Sigmoid colon (tissue), 7 donors: ENCODE measurements around the gene SNTG2. TPM values are rescaled to one million over a fixed set of nuclear protein-coding genes. Genes with fewer than 3 reads are reported as not detected.

ENCODE experiments used
- DNase-seq: peaks from one replicate; pipeline ENCODE4 v3.0.0-alpha.2; 2019
- H3K27ac ChIP-seq, 4 donors: fragments of 200-600 bp; sonication (generic); one replicate each; pipeline ENCODE4 v1.5.1; 2016 to 2019; ENCODE audit warnings: mild to moderate bottlenecking in 1 of 4
- H3K27me3 ChIP-seq, 3 donors: fragments of 200-600 bp; sonication (generic); one replicate each; pipeline ENCODE4 v1.5.1; 2019; ENCODE audit warnings: mild to moderate bottlenecking in 1 of 3
- H3K36me3 ChIP-seq, 4 donors: fragments of 200-600 bp; sonication (generic); one replicate each; pipeline ENCODE4 v1.5.1; 2016 to 2019
- H3K4me1 ChIP-seq, 4 donors: fragments of 200-600 bp; sonication (generic); one replicate each; pipeline ENCODE4 v1.5.1; 2017 to 2019
- H3K4me3 ChIP-seq, 4 donors: fragments of 200-600 bp; sonication (generic); one replicate each; pipeline ENCODE4 v1.5.1; 2017 to 2019; ENCODE audit warnings: mild to moderate bottlenecking in 2 of 4, moderate library complexity in 1 of 4
- H3K9me3 ChIP-seq, 4 donors: fragments of 200-600 bp in 3 of 4; sonication (generic) in 3 of 4; one replicate each; pipeline versions ENCODE4 v1.5.1 to v1.6.1; 2013 to 2019
- EP300 ChIP-seq, 4 donors: sonication (generic); formaldehyde crosslinking; IDR thresholded peaks; one replicate each; pipeline ENCODE4 v1.6.1; 2017; ENCODE audit warnings: antibody characterized with exemption in 4 of 4
- POLR2A ChIP-seq, 2 donors: fragments of 450-650 bp; IDR thresholded peaks; one replicate each; pipeline ENCODE4 v1.6.1; 2016; ENCODE audit warnings: antibody characterized with exemption in 2 of 2, mild to moderate bottlenecking in 2 of 2, moderate library complexity in 2 of 2
- POLR2AphosphoS5 ChIP-seq, 4 donors: sonication (generic); formaldehyde crosslinking; IDR thresholded peaks; one replicate each; pipeline ENCODE4 v1.6.1; 2017; ENCODE audit warnings: antibody characterized with exemption in 4 of 4
- WGBS, 2 donors: extraction: QIAGEN DNeasy Blood & Tissue Kit; methylation state at CpG; one replicate each; pipeline ENCODE4 v1.1.7; 2013; 5-methylcytosine and 5-hydroxymethylcytosine counted together
- intact Hi-C: fragments of 100-400 bp; cut with DNase I; formaldehyde crosslinking; loops from one replicate; pipeline ENCODE4 v1.15.1; 2023
- polyA plus RNA-seq, 3 donors: library from polyadenylated mRNA; stranded (reverse); fragments of 200-250 nt; gene quantifications; one replicate each; pipeline ENCODE4 v1.2.3, GENCODE V29; 2013
- total RNA-seq, 4 donors: library from RNA; depleted of rRNA; stranded (reverse); fragments of >200 nt; gene quantifications; one replicate each; pipeline ENCODE4 v1.1.0, GENCODE V29; 2016
- TF ChIP-seq, protein P1 (sequence below), 4 experiments: fragments of 450-650 bp in 3 of 4; fragments of 200-600 bp in 1 of 4; IDR thresholded peaks; one replicate each; pipeline ENCODE4 v1.5.1; 2016 to 2019; ENCODE audit warnings: antibody characterized with exemption in 4 of 4, mild to moderate bottlenecking in 3 of 4, moderate library complexity in 2 of 4
- donor health status: healthy with polysubstance abuse.
- donor health status: Bipolar disorder and iron deficiency.
- donor health status: healthy.

Gene SNTG2
- total and polyA plus RNA-seq, 7 donors, result 0.60 to 5.2 (median 1.9) TPM; not detected in 1

DNA sequence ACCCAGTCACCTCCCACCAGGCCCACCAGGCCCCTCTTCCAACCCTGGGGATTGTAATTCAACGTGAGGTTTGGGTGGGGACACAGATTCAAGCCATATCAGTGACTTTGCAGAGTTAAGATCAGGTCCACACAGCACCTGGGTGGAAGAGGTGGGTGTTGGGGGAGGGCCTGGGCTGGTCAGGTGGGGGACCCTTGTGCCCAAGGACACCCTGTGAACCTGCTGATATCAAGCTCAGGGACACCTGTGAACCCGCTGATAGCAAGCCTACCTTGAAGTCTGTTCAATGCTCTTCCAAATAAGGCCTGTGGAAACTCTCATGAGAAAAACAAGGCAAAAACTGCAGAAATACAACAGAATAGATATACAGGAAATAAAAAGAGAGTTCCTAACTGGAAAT is 442.7 kb downstream of the SNTG2 start:
- WGBS, 2 donors, result 82 to 86% methylated on average over 2 of the region's 2 CpGs

DNA sequence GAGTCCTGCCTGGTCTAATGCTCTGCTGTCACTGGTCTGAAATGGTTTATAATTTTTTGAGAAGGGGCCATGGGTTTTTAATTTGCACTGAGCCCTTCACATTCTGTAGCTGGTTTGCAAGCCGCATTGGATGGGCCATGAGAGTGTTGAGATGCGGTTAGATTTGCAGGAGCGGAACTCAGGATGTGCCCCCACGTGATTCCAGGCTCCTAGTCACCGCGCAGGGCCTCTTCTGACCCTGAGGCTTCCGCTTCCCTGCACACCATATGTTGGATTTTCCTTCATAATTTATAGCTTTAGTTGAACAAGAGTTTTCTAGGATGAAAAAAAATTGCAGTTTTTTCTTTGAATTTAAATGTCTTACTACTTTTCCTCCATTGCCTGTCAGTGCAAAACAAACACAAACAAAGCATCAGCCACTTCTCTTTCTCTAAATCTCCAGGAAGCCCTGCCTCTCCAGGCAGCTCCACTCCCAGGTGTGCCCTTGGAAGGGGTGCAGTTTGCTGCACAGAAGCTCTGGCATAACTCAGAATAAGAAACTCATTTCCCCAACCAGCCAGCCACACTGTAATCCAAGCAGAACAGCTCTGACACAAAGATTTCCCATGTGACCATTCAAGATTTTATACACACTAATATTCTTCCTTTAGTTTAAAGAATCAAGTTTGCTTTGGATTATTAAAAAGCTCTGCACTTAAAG is 444.2 kb downstream of the SNTG2 start:
- Histone ChIP-seq H3K9me3 (no peaks in the 10 kb centered on the region), H3K36me3 (no peaks in the 10 kb centered on the region), H3K4me3 (no peak overlapping the region), H3K27me3 (no peaks in the 10 kb centered on the region), H3K4me1 (no peaks in the 10 kb centered on the region), H3K27ac (no peak overlapping the region)
- TF ChIP-seq POLR2AphosphoS5 (IDR thresholded peaks at IDR 0.05), result no peak
- no peak for TF ChIP-seq EP300 (IDR thresholded peaks at IDR 0.05)
- TF ChIP-seq, protein P1, sequence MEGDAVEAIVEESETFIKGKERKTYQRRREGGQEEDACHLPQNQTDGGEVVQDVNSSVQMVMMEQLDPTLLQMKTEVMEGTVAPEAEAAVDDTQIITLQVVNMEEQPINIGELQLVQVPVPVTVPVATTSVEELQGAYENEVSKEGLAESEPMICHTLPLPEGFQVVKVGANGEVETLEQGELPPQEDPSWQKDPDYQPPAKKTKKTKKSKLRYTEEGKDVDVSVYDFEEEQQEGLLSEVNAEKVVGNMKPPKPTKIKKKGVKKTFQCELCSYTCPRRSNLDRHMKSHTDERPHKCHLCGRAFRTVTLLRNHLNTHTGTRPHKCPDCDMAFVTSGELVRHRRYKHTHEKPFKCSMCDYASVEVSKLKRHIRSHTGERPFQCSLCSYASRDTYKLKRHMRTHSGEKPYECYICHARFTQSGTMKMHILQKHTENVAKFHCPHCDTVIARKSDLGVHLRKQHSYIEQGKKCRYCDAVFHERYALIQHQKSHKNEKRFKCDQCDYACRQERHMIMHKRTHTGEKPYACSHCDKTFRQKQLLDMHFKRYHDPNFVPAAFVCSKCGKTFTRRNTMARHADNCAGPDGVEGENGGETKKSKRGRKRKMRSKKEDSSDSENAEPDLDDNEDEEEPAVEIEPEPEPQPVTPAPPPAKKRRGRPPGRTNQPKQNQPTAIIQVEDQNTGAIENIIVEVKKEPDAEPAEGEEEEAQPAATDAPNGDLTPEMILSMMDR (IDR thresholded peaks at IDR 0.05), result no peak
- no peak for TF ChIP-seq POLR2A (IDR thresholded peaks at IDR 0.05)
- WGBS, 2 donors, result 85 to 86% methylated on average over 7 of the region's 7 CpGs
- no peak for DNase-seq
- intact Hi-C loops, result no loop called here

More for the DNA sequence above, 442.7 kb downstream of the SNTG2 start:
- H3K9me3 ChIP-seq, result no peaks in the 10 kb centered on the region
- no peak overlapping the region for H3K4me3 ChIP-seq
- H3K36me3 ChIP-seq, result no peaks in the 10 kb centered on the region
- no peaks in the 10 kb centered on the region for H3K27me3 ChIP-seq
- intact Hi-C loops, result no loop called here
- H3K4me1 ChIP-seq, result no peaks in the 10 kb centered on the region
- no peak overlapping the region for H3K27ac ChIP-seq
- DNase-seq, result no peak
- TF ChIP-seq EP300 (IDR thresholded peaks at IDR 0.05) (no peak), POLR2AphosphoS5 (IDR thresholded peaks at IDR 0.05) (no peak), POLR2A (IDR thresholded peaks at IDR 0.05) (no peak)
- TF ChIP-seq, protein P1 (IDR thresholded peaks at IDR 0.05), result no peak

DNA sequence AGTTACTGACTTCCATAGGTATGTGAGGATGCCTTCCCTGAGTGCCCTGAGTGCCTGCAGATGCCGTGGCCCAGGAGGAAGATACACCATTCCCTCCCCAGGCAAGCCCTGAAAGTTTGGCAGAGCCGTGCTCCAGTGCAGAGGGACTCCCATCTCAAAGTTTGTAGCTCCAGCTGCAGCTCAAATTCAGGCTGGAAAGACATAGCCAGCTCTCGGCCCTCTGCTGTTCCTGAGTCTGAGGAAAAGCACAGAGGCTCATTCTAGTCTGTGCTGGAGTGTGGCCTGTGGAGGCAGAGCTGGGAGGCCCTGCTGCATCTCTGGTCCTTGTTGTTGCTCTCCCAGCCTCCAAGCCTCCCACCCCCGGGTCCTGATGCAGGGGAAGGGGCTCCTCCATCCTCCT is 446.7 kb downstream of the SNTG2 start:
- no peaks in the 10 kb centered on the region for H3K4me1 ChIP-seq
- WGBS, 2 donors, result 25 to 60% methylated on average over 4 of the region's 4 CpGs
- no peaks in the 10 kb centered on the region for H3K27me3 ChIP-seq
- TF ChIP-seq POLR2A (IDR thresholded peaks at IDR 0.05) (no peak), POLR2AphosphoS5 (IDR thresholded peaks at IDR 0.05) (no peak), EP300 (IDR thresholded peaks at IDR 0.05) (no peak)
- TF ChIP-seq, protein P1 (IDR thresholded peaks at IDR 0.05), result no peak
- no peak overlapping the region for H3K4me3 ChIP-seq
- intact Hi-C loops, result no loop called here
- no peak for DNase-seq
- H3K9me3 ChIP-seq, result no peaks in the 10 kb centered on the region
- H3K36me3 ChIP-seq, result no peaks in the 10 kb centered on the region
- no peak overlapping the region for H3K27ac ChIP-seq

DNA sequence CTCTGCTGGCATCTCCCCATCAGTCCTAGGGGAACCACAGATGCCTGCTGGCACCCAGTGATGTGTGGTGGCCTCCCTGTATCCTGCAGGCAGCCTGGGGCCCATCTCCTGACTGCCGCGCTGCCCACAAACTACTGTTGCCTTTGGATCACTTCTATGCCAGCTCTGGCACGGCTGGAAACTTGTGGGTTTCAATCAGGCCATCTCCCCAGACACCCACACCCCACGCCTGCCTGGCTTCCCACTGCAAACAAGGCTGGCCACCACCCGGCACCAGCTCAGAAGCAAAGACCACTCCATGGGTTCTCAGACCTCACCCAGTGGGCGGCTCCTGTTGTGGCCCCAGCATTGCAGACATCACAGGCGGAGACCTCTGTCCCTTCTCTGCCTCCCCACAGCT is 447.5 kb downstream of the SNTG2 start:
- Histone ChIP-seq H3K27me3 (no peaks in the 10 kb centered on the region), H3K4me1 (no peaks in the 10 kb centered on the region), H3K27ac (no peak overlapping the region), H3K36me3 (no peaks in the 10 kb centered on the region), H3K9me3 (no peaks in the 10 kb centered on the region), H3K4me3 (no peak overlapping the region)
- no peak for DNase-seq
- TF ChIP-seq POLR2AphosphoS5 (IDR thresholded peaks at IDR 0.05), result no peak
- no peak for TF ChIP-seq POLR2A (IDR thresholded peaks at IDR 0.05)
- TF ChIP-seq, protein P1 (IDR thresholded peaks at IDR 0.05), result no peak
- no peak for TF ChIP-seq EP300 (IDR thresholded peaks at IDR 0.05)
- WGBS, 2 donors, result 78 to 83% methylated on average over 7 of the region's 7 CpGs
- intact Hi-C loops, result no loop called here
